HG03139 (cell line): ENCODE data around the gene PRR36.

Experiments used
- ATAC-seq: cut with Tn5 transposase; IDR thresholded peaks from one replicate; pipeline ENCODE4 v1.9.1; 2021; ENCODE audit not compliant: unreplicated experiment

The PRR36 gene

DNA sequence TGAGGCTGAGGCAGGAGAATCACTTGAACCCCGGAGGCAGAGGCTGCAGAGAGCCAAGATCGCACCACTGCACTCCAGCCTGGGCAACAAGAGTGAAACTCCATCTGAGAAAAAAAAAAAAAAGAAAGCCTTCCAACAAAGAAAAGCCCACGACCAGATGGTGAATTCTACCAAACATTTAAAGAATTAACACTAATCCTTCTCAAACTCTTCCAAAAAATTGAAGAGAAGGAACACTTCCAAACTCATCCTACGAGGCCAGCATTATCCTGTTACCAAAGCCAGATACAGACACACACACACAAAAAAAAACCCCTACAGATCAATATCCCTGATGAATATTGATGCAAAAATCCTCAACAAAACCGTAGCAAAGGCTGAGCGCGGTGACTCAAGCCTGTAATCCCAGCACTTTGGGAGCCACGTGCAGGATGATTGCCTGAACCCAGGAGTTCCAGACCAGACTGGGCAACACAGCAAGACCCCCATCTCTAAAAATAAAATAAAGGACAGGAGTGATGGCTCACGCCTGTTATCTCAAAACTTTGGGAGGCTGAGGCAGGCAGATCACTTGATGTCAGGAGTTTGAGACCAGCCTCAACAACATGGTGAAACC is 50.4 kb downstream of the PRR36 start:
- ATAC-seq = no peak

DNA sequence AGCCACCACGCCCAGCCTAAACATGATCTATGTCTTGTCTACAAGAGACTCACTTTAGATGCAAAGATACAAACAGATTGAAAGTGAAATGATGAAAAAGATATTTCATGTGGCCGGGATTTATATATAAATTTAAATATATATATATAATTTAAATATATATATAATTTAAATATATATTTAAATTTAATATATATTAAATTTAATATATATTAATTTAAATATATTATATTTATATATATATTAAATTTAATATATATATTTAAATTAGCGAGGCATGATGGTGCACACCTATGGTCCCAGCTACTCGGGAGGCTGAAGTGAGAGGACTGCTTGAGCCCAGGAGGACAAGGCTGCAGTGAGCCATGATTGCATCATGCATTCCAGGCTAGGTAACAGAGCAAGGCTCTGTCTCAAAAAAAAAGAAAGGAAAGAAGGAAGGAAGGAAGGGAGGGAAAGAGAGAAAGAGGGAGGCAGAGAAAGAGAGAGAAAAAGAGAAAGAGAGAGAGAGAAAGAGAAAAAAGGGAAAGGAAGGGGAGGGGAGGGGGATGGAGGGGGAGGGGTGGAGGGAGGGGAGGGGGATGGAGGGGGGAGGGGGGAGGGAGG is 51.2 kb downstream of the PRR36 start:
- ATAC-seq = no peak

DNA sequence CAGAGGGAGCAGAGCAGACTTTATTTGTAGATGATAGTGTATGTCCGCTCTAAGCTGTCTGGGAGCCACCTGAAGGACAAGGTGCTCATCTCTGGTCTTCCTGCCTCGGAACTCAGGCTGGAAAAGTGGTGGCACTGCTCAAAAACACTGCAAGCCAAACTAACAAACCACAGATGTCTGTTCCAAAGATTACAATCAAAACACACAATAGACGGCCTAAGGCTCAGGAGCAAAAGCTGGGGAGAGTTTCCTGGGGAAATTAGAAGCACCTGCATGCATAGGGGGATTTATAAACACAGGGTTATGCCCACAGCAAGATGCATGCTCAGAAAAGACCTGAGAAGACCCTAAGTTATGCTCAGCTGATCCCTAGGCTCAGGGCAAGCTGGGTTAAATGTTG is 53.6 kb downstream of the PRR36 start:
- no peak for ATAC-seq

DNA sequence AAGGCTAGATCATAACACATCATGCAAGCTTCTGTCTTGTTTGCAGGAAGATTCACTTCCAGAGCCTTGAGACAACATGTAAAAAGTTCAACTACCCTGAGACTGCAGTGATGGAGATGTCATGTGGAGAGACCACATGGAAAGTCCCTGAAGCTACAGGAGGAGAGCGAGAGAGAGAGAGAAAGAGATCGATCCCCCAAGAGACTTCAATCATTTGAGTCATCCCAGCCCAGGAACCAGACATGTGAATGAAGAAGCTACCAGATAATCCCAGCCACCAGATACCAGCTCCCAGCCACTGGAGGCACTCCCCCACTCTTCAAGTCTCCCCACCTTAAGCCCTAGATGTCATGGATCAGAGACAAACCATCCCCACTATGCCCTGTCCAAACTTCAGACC is 54.9 kb downstream of the PRR36 start:
- no peak for ATAC-seq

DNA sequence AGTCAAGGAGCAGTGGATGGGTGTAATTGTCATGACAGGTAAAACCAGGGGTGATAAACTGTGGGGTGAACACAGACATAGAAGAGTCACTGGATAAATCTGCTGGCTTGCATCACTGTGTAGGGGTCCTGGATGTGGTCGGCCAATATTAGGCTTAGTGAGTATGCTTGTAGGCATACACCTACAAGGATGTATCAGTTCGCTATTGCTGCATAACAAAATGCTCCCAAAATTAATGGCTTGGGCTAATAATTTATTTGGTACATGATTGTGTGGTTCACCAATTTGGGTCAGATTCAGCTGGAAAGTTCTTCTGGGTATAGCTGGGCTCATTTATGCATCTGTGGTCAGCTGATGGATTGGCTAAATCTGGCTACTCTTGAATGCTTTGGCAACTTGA is 55.4 kb downstream of the PRR36 start:
- ATAC-seq = no peak
